A673 (cell line): ENCODE results near the gene IGSF21. TPM values are rescaled to one million over a fixed set of nuclear protein-coding genes. Genes with fewer than 3 reads are reported as not detected.

Experiments
- BruUV-seq: library from RNA; stranded (reverse); fragments of 400-500 nt; replicated peaks from 2 replicates; lab custom pipeline; 2021; lab: Mats Ljungman, UMichigan
- CTCF ChIA-PET: fragments of 300-600 bp; sonication (Branson Sonifier 250); formaldehyde crosslinking; loops from one replicate; lab custom pipeline; 2022; ENCODE audit warnings: antibody characterized with exemption; lab: Charles Lee
- POLR2A ChIA-PET: fragments of 300-600 bp; sonication (Branson Sonifier 250); formaldehyde crosslinking; loops from one replicate; lab custom pipeline; 2022; ENCODE audit warnings: antibody characterized with exemption; ENCODE audit not compliant: low non-redundant PET; lab: Charles Lee
- DNase-seq: peaks from one replicate; pipeline ENCODE4 v3.0.0-alpha.2; 2015; ENCODE audit warnings: low spot score
- H3K27ac ChIP-seq: fragments of 200-600 bp; sonication (generic); 2 replicates; pipeline ENCODE4 v1.5.1; 2016; ENCODE audit warnings: mixed run types, low read depth, mild to moderate bottlenecking, mixed read lengths, antibody characterized with exemption, low read length; ENCODE audit not compliant: poor library complexity, severe bottlenecking
- H3K27me3 ChIP-seq: fragments of 200-600 bp; sonication (generic); replicated peaks from 2 replicates; pipeline ENCODE4 v1.6.1; 2017; ENCODE audit warnings: mixed run types, low read depth, mild to moderate bottlenecking, mixed read lengths, antibody characterized with exemption, low read length; ENCODE audit not compliant: insufficient read depth, poor library complexity
- H3K36me3 ChIP-seq: fragments of 200-600 bp; sonication (generic); 2 replicates; pipeline ENCODE4 v1.6.1; 2016; ENCODE audit warnings: mixed run types, mild to moderate bottlenecking, mixed read lengths, antibody characterized with exemption, low read length; ENCODE audit not compliant: insufficient read depth, poor library complexity, severe bottlenecking
- H3K4me1 ChIP-seq: fragments of 200-600 bp; sonication (generic); 2 replicates; pipeline ENCODE4 v1.6.1; 2017; ENCODE audit warnings: mixed run types, mild to moderate bottlenecking, mixed read lengths, antibody characterized with exemption, low read length; ENCODE audit not compliant: insufficient read depth, poor library complexity, severe bottlenecking
- H3K4me3 ChIP-seq: fragments of 200-600 bp; sonication (generic); 2 replicates; pipeline ENCODE4 v1.5.1; 2016; ENCODE audit warnings: low read depth, mixed run types, mild to moderate bottlenecking, mixed read lengths, low read length; ENCODE audit not compliant: poor library complexity, severe bottlenecking
- H3K9me3 ChIP-seq: fragments of 200-600 bp; sonication (generic); 2 replicates; pipeline ENCODE4 v1.6.1; 2016; ENCODE audit warnings: mixed run types, low read depth, mild to moderate bottlenecking, mixed read lengths, antibody characterized with exemption, low read length; ENCODE audit not compliant: poor library complexity, severe bottlenecking
- CTCF ChIP-seq: fragments of 300-800, 200-600 bp; sonication (generic); conservative IDR thresholded peaks from 2 replicates; pipeline ENCODE4 v1.5.1; 2017; ENCODE audit warnings: low read depth, mild to moderate bottlenecking, antibody characterized with exemption, low read length, moderate library complexity, mixed read lengths
- EZH2 ChIP-seq: fragments of 200-600 bp; sonication (generic); IDR thresholded peaks from 2 replicates; pipeline ENCODE4 v1.6.1; 2017; ENCODE audit warnings: borderline replicate concordance, low read depth, mild to moderate bottlenecking, mixed read lengths, antibody characterized with exemption, low read length; ENCODE audit not compliant: poor library complexity, severe bottlenecking
- intact Hi-C: fragments of 100-400 bp; cut with micrococcal nuclease; formaldehyde crosslinking; loops from one replicate; pipeline ENCODE4 v1.10.0; 2022; ENCODE audit not compliant: unreplicated experiment
- total RNA-seq: library from RNA; stranded (reverse); gene quantifications from 2 replicates; pipeline ENCODE4 v1.2.3, GENCODE V29; 2021

The IGSF21 gene
- total RNA-seq, 1 experiment from 2014 or later, result 3.2 TPM

- H3K9me3 ChIP-seq, result no peaks in the 10 kb centered on the region
- intact Hi-C loops, result no loop called here
- TF ChIP-seq CTCF (no peak), EZH2 (no peak)
- no TSS peak for BruUV-seq
- no peaks in the 10 kb centered on the region for H3K4me1 ChIP-seq
- POLR2A ChIA-PET, result no interaction called here
- no peaks in the 10 kb centered on the region for H3K27me3 ChIP-seq
- no peak overlapping the region for H3K4me3 ChIP-seq
- no peaks in the 10 kb centered on the region for H3K36me3 ChIP-seq
- CTCF ChIA-PET, result interaction anchor here (0.9 kb wide), 1 partner anchor 111 kb away, joined by 7 read pairs; no protein-coding TSS in a partner anchor
- no peak for DNase-seq
- H3K27ac ChIP-seq, result no peak overlapping the region
Measured at GRCh38 chr1:18121072-18121820, 13.6 kb downstream of the IGSF21 start.

- ChIA-PET CTCF (no interaction called here), POLR2A (no interaction called here)
- intact Hi-C loops, result no loop called here
- Histone ChIP-seq H3K4me3 (no peak overlapping the region), H3K27me3 (no peaks in the 10 kb centered on the region), H3K9me3 (no peaks in the 10 kb centered on the region), H3K27ac (no peak overlapping the region), H3K36me3 (no peaks in the 10 kb centered on the region), H3K4me1 (no peaks in the 10 kb centered on the region)
- TF ChIP-seq CTCF, result no peak
- no peak for TF ChIP-seq EZH2
- DNase-seq, result no peak
- BruUV-seq, result no TSS peak
Measured at GRCh38 chr1:18123467-18123992, 15.9 kb downstream of the IGSF21 start.

- DNase-seq, result no peak
- Histone ChIP-seq H3K36me3 (no peaks in the 10 kb centered on the region), H3K27ac (no peak overlapping the region), H3K4me1 (no peaks in the 10 kb centered on the region), H3K27me3 (no peaks in the 10 kb centered on the region), H3K9me3 (no peaks in the 10 kb centered on the region), H3K4me3 (no peak overlapping the region)
- ChIA-PET CTCF (no interaction called here), POLR2A (no interaction called here)
- no TSS peak for BruUV-seq
- intact Hi-C loops, result no loop called here
- TF ChIP-seq CTCF, result no peak
- no peak for TF ChIP-seq EZH2
Measured at GRCh38 chr1:18124977-18125376, 17.4 kb downstream of the IGSF21 start.
